HG03159 (cell line): Measurements from ENCODE around the gene GSG1L.

ENCODE experiments used
- ATAC-seq: cut with Tn5 transposase; IDR thresholded peaks from one replicate; pipeline ENCODE4 v1.9.1; 2021; ENCODE audit warnings: mild to moderate bottlenecking, moderate library complexity; ENCODE audit not compliant: unreplicated experiment

GSG1L gene

DNA sequence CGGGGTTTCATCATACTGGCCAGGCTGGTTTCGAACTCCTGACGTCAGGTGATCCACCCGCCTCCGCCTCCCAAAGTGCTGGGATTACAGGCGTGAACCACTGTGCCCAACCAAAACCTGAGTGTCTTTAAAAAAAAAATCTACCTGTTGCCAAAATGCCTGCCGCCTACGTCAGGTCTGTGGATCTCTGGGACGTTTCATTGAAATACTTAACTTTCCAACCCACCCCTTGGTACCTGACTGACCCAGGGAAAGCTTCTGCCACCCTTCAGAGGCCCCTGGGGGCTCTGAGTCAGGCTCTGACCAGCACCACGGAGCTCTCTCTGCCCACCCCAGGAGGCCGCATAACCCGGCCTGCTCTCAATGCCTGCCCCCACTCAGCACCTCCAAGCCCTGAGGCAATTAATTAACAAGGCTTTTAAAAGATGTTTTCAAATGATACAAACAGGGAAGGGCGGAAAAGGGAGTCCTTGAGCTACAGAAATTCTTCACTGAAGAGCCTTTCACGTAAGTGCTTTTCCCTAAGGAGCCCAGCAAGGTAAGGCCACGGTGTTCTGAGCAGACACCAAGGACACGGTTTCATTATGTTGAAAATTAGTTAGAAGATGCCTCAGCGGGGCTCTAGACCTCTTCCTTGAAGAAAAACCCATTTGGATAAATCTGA lies 29.3 kb upstream of the GSG1L start:
- no peak for ATAC-seq

DNA sequence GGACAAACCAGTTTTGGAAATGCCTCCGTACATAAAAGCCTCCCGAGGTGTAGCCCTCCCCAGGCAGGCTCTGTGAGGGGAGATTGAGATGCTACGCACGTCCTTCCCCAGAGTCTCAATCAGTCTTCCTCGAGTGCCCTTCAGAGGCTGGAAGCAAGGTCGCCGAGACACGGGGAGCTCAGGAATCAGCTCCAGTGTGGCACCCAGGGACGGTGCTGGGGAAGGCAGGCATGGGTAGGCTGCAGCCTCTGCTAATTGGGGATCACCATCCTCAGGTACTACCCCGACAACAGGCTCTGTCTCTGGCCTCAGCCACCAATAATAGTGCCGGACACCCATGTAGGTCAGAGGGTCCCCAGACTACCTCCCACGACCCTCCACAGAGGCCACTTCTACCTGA lies 28.1 kb upstream of the GSG1L start:
- no peak for ATAC-seq

DNA sequence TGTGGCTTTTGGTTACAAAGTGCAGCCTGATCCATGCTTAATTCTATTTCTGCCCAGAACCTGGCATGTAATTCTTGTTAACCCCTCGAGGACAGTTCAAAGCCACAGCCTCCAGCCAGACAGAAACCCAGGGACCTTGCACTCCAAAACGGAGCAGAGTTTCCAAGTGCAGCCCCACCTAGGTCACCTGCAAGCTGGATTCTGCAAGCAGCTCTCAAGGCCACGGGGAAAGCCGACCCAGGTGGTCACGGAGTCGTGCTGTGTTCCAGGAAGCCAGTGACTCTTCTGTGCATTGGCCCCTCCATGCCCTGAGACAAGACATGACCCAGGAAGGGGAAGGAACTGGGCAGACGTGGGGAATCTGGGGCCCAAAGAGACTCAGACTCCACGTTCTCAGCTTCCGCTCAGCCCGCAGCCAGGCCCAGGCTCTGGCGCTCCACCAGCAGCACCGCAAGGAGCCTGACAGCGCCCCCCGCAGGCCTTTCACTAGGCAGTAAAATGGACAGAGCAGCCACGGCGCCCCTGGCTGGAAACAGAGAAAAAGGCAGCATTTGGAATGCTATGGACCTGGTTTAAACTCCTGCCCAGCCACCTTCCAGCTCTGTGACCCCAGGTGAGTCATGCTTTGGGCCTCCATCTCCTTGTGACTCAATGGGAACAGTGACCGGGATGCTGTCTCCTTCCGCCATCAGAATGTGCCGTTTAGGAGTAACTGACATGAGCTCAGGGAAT lies 27.3 kb upstream of the GSG1L start:
- ATAC-seq: no peak

DNA sequence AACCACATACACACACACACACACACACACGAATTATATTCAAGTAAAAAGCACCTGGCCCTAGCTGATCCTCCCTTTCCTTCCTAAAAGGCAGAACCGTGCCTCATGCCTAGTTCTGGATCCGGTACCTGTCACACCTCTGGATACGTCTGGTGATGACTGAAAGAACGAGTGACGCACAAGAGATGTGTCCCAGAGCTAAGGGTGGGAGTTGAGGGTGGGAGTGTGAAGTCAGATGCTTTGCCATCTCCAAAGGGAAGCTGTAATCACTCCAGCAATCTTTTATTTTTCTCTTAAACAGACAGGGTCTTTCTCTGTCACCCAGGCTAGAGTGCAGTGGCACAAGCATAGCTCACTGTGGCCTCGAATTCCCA lies 26.5 kb upstream of the GSG1L start:
- no peak for ATAC-seq

DNA sequence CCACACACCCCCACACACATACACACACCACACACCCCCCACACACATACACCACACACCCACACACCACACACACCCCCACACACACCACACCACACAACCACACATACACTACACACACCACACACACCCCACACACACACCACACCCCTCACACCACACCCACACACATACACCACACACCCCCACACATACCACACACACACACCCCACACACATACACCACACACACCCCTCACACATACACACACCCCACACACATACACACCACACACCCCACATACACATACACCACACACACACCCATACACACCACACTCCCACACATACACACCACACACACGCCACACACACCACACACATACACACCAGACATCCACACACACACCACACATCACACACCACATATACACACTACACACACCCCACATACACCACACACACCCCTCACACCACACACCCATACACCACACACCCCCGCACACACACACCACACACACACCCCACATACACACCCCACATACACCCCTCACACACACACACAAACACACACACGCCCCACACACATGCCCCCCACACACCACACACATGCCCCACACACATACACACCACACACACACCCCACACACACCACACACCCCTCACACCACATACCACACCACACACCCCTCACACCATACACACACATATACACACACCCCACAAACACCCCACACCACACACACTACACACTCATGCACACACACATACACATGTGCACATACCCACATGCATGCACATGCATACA lies 25.9 kb upstream of the GSG1L start:
- no peak for ATAC-seq

DNA sequence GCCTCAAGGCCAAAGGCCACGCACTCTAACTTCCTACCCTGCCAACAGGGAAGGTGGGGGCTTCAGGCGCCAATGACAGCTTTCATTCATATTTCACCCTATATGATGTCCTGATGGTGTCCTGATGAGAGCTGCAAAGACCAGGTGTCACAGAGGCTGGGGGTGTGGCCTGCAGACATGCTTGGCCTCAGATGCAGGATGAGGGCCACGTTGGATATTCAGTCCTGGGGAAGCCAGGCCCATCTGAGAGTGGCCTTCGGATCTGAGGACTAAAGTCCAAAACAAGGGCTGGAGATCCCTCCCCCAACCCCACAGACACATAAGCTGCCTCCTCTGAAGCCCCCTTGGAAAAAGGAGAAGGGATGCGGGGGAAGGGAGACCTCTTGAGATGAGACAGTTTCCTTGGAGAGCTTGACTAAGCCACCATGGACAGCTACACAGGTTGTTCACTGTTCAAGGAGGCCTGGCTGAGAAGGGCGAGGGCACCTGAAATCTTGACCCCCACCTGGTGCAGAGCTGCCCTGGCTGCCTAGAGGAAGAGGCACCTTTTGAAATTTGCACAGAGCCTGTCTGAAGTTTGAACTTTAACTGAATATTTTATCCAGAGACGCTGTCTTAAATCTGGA lies 24.3 kb upstream of the GSG1L start:
- ATAC-seq: no peak

DNA sequence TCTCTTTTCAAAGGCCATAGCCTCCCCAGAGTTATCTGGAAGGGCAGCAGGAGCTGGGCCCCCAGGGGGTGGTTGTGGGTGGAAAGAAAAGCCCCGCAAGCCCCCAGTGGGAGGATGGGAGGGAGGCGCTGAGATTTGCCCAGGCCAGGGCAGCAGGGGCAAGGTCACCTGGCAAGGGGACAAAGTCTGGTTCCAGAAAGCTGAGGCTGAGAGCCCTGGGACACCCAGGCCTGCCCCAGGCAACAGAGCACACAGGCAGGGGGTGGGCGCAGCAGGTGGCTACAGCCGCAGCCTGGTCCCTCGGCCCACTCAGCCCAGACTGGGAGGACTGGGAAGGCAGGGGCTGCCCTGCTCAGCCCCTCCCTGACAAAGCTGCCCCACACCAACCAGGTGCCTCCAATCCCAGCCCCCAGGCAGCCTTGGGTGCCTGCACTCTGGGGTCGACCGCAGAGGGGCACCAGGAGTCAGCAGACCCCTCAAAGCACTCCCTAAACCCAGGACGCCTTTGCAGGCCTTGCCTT lies 23.7 kb upstream of the GSG1L start:
- ATAC-seq: no peak

DNA sequence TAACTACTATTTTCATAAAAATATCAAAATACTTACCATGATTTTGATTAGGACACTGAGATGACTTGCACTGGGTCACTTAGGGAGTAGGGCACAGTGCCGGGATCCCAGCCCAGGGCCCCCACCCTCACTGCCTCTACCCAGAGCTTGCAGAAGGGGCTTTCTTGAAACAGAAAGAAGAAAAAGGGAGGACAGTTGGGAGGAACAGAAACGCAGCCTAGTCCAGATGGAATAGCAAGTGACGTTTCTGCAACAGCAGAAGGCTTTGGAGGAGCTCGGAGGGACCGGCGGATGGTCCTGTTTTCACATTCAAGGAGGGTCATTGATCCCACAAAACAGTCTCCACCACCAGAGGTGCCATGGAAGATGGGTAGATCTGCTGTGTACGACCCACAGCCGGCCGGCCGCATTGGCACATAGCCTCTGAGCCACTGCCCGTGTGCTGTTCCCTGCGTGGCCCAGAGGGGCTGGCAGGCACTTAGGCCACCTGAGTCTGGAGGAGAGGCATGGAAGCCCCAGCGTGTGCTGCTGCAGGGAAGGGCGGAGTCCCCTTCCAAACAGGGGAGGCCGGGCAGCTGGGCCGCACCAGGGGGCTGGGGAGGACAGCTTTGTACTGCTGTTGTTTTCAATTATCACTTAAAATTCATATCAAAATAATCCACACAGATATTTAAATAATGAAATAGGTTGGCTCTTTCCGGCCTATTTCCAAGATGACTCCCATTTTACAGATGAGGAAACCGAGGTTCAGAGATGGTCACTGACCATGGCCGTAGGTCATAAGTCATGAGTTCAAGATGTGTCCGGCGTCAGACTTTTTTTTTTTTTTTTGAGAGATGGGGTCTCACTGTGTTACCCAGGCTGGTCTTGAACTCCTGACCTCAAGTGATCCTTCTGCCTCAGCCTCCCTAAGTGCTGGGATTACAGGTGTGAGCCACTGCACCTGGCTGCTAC lies 22.9 kb upstream of the GSG1L start:
- no peak for ATAC-seq

DNA sequence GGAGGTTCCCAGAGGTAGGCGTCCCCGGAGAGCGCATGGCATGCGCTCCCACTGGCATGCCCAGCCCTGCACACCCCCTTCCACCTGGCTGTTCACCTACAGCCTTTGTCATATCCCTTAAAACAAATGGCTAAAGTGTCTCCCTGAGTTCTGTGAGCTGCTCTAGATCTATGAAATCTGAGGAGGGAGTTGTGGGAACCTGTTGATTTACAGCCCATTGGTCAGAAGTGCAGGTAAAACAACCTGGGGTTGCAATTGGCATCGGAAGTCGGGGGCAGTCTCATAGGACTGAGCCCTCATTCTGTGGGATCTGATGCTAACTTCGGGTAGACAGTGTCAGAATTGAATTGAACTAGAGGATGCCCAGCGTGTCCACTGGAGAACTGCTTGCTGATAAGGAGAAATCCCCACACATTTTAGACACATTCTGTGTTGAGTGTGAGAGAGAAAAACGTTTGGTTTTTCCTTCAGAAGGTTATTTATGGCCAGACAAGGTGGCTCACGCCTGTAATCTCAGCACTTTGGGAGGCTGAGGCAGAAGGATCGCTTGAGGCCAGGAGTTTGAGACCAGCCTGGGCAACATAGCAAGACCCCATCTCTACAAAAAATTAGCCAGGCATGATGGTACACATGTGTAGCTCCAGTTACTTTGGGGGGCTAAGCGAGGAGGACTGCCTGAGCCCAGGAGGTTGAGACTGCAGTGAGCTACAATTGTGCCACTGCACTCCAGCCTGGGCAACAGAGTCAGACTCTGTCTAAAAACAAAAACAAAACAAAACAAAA lies 22.1 kb upstream of the GSG1L start:
- ATAC-seq: no peak

DNA sequence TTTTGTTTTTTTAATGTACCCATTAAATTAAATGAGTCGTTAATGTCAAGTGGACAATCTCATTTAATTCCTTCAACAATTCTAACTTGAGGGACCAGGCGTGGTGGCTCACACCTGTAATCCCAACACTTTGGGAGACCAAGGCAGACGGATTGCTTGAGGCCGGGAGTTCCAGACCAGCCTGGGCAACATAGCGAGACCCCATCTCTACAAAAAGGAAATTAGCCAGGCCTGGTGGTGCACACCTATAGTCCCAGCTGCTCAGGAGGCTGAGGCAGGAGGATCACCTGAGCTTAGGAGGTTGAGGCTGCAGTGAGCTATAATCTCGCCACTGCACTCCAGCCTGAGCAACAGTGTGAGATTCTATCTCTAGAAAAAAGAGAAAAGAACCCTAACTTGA lies 20.7 kb upstream of the GSG1L start:
- no peak for ATAC-seq

DNA sequence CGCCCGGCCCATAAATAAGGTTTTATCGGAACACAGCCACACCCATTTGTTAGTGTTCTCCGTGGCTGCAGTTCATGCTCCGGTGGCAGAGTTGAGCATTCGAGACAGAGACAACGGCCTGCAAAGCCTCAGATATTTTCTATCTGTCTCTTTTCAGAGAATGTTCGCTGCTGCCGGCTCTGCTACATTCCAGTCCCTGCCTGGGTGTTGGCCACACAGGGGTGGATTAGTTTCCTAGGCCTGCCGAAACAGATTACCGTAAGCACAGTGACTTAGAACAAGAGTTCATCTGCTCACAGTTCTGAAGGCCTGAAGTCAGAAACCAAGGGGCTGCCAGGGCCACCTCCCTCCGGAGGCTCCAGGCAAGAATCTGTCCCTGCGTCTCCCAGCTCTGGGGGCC lies 19.1 kb upstream of the GSG1L start:
- no peak for ATAC-seq

DNA sequence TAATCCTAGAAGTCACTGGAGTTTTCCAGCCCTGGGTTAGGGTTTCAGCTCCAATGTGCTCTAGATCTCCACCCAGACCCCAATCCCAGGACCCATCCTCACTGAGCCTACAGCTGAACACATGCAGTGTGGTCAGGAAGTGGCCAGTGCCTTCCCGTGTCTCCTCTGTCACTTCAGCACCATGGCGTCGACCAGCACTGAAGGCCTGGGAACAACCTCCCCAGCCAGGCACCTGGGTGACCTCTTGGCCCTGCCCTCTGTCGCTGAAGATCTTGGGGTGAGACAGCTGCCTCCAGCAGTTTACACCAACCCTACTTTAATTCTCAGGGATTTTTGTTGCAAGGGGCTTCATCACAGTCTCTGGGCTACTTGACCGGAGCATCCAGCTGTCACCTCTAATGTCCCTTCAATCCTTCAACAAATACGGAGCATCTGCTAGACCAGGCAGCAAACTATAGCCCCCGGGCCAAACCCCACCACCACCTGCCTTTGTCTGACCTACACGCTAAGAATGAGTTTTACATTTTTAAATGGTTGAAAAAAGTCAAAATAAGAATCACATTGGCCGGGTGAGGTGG lies 18.0 kb upstream of the GSG1L start:
- no peak for ATAC-seq

DNA sequence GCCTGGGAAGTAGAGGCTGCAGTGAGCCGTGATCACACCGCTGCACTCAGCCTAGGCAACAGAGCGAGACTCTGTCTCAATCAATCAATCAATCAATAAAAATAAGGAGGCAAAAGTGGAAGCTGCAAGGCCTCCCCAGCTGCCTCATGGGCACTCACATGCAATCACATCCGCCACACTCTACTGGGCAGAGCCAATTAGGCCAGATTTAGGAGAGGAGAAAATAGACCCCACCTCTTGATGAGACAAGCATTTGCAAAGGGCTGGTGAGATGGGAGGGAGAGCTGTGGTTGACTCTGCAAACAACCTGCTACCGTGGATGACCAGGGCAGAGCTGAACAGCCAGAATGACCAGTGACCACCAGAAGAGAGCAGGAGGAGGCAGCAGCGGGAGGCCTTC lies 14.7 kb upstream of the GSG1L start:
- ATAC-seq: no peak

DNA sequence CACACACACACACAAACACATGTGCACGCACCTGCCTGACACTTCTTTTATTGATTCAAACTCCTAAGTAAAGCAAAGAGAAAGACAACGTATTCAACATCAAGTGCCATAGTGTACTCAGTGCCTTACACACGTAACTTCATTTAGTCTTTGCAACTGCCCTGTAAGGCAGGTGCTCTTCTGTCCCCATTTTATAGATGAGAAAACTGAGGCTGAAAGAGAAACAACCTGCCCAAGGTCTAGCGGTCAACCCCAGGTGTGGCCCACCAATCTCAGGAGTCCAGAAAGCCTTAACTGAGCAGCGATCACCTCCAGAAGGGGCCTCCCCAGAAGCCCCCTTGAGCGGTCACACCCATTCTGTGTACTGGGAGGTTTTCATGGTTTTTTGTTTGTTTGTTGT lies 10.3 kb upstream of the GSG1L start:
- no peak for ATAC-seq

DNA sequence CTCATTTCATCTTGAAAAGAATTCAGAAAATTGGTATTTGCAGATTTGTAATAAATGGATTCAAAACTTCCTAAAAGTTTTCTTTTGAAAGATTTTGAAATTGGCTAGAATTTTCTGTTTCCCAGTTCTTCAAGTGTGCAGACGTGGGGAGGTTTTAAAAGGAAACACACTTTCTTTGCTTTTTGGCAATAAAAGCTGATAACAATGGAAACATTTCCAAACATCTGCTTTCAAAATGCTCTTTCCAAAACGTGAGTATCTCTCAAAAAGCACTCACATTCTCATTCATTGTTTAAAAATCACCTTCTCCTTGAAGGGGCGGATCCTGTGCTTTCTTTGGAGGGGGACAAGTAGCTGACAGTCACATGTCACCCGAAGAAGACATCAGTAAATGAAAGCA lies 8.6 kb upstream of the GSG1L start:
- ATAC-seq: no peak

DNA sequence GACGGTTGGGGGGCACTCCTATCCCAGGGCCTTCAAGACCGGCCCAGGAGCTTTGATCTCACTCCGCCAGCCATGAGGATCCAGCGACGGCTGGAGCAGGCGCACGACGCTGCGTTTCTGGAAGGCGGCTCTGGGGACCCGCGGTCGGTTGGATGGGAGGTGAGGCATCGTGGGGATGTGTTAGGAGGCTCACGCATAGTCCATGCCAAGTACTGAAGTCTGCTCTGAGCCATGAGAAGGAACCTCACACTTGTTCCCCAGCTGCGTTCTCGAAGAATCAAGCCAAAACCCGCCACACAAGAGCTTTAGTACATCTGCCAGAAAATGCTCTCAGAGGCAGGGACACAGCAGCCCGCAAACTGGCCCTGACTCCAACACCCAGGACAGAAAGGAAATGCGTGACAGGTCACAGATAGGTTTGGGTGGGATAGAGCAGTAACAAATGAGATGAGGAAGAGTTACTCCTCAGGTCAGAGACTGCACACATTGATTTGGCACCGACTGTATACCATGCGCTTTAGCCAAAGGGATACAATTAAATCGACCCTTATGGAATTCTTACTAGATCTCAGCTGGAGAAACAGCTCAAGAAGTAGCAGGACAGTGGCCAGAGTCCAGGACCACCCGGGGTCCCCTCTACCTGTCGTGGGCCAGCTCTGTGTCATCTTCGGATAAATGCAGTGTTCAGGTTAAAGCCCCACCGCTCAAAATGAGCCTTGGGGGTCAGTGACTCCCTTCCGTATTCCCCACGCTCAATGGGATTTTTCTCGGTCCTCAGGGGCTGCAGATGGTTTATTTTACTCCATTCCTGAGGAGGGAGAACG lies 6.7 kb upstream of the GSG1L start:
- ATAC-seq: no peak

DNA sequence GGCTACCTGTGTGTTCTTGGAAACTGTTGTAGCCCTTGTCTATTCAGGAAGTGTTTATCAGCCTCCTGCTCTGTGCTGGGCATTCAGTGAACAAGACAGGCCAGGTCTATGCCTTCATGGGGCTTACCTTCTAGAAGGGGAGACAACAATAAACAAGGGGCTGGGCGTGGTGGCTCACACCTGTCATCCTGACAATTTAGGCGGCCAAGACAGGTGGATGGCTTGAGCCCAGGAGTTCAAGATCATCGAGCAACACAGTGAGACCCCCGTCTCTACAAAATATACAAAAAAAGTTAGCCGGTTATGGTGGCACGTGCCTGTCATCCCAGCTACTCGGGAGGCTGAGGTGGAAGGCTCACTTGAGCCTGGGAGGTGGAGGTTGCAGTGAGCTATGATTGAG lies 5.5 kb upstream of the GSG1L start:
- no peak for ATAC-seq

DNA sequence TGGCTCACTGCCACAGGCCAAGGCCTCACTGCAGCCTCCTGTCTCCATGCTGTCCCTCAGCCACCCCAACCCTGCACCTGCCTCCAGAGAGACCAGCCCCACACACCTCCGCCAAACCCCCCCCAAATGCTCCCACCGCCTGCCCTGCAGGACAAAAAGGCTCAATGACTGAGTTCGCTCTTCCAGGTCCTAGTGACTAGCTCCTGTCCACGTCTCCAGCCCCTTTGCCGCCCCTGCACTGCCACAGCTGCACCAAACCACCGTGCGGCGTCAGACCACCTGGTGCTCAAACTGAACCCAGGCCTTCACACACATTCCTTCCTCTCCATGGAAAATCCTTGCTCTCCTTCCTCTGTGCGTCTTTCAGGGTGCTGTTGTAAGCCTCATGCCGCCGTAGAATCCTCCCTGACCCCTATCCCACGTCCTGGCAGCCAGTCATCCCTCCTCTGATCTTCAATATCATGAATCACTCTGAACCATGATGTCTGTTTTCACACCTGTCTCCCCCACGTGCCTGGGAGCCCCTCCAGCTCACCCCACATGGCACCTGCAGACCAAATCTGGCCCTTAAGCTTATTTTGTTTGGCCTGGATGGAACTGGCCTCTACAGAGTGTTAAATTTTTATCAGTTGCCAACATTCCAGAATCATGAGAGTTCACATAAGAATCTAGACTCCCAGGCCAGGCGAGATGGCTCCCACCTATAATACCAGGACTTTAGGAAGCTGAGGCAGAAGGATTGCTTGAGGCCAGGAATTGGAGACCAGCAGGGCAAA lies 4.3 kb upstream of the GSG1L start:
- ATAC-seq: no peak
